Activated naive CD4-positive, alpha-beta T cell treated with anti-CD3 and anti-CD28 coated beads for 36 hours (primary cell): ENCODE measurements around the gene PLXNA1. TPM values are rescaled to one million over a fixed set of nuclear protein-coding genes. Genes with fewer than 3 reads are reported as not detected.

Experiments
- CTCF ChIA-PET: fragments of 350-600 bp; sonication (Branson Sonifier 250); formaldehyde crosslinking; loops from one replicate; lab custom pipeline; 2021; ENCODE audit warnings: antibody characterized with exemption; lab: Charles Lee
- DNase-seq: peaks from one replicate; pipeline ENCODE4 v3.0.0-alpha.2; 2020
- H3K27ac Mint-ChIP-seq: one replicate; pipeline ENCODE4 v1.8.0; 2021; ENCODE audit warnings: mild to moderate bottlenecking, mixed read lengths
- H3K27me3 Mint-ChIP-seq: one replicate; pipeline ENCODE4 v1.8.0; 2021; ENCODE audit warnings: low read depth, mixed read lengths
- H3K36me3 Mint-ChIP-seq: one replicate; pipeline ENCODE4 v1.8.0; 2021; ENCODE audit warnings: low read depth, mixed read lengths
- H3K4me1 Mint-ChIP-seq: one replicate; pipeline ENCODE4 v1.8.0; 2021; ENCODE audit warnings: low read depth, mixed read lengths
- H3K4me3 Mint-ChIP-seq: one replicate; pipeline ENCODE4 v1.8.0; 2021; ENCODE audit warnings: mild to moderate bottlenecking, moderate library complexity, mixed read lengths
- H3K9me3 Mint-ChIP-seq: one replicate; pipeline ENCODE4 v1.8.0; 2021; ENCODE audit warnings: mixed read lengths
- intact Hi-C: fragments of 100-400 bp; cut with micrococcal nuclease; formaldehyde crosslinking; loops from one replicate; pipeline ENCODE4 v1.15.1; 2023
- total RNA-seq, 2 experiments: library from RNA; stranded (reverse); gene quantifications; one replicate each; pipeline ENCODE4 v1.2.3, GENCODE V29; 2021

Gene PLXNA1
- total RNA-seq, 2 experiments from 2014 or later = 5.0 to 5.8 TPM

GRCh38 chr3:126963261-126964190, 19.4 kb upstream of the PLXNA1 start:
- CTCF ChIA-PET = no interaction called here
- no peak overlapping the region for H3K27ac Mint-ChIP-seq
- H3K27me3 Mint-ChIP-seq = no peaks in the 10 kb centered on the region
- H3K4me1 Mint-ChIP-seq = no peaks in the 10 kb centered on the region
- DNase-seq = no peak
- intact Hi-C loops = no loop called here
- no peak overlapping the region for H3K4me3 Mint-ChIP-seq
- peaks cover 6% of the 10 kb centered on the region for H3K36me3 Mint-ChIP-seq
- H3K9me3 Mint-ChIP-seq = no peaks in the 10 kb centered on the region

GRCh38 chr3:126964261-126964660, 18.7 kb upstream of the PLXNA1 start:
- intact Hi-C loops = no loop called here
- Mint-ChIP-seq H3K27ac (no peak overlapping the region), H3K9me3 (no peaks in the 10 kb centered on the region), H3K4me1 (no peaks in the 10 kb centered on the region), H3K4me3 (no peak overlapping the region), H3K36me3 (peaks cover 6% of the 10 kb centered on the region), H3K27me3 (no peaks in the 10 kb centered on the region)
- DNase-seq = no peak
- CTCF ChIA-PET = no interaction called here

GRCh38 chr3:126964950-126965349, 18.0 kb upstream of the PLXNA1 start:
- no peak overlapping the region for H3K27ac Mint-ChIP-seq
- CTCF ChIA-PET = no interaction called here

GRCh38 chr3:126965526-126966080, 17.3 kb upstream of the PLXNA1 start:
- no peak for DNase-seq
- no peaks in the 10 kb centered on the region for H3K4me1 Mint-ChIP-seq
- intact Hi-C loops = no loop called here
- no peaks in the 10 kb centered on the region for H3K9me3 Mint-ChIP-seq
- H3K36me3 Mint-ChIP-seq = peaks cover 2% of the 10 kb centered on the region
- CTCF ChIA-PET = no interaction called here
- H3K27ac Mint-ChIP-seq = no peak overlapping the region
- H3K4me3 Mint-ChIP-seq = no peak overlapping the region
- no peaks in the 10 kb centered on the region for H3K27me3 Mint-ChIP-seq

More at GRCh38 chr3:126964950-126965349, 18.0 kb upstream of the PLXNA1 start:
- H3K4me1 Mint-ChIP-seq = no peaks in the 10 kb centered on the region
- intact Hi-C loops = no loop called here
- H3K9me3 Mint-ChIP-seq = no peaks in the 10 kb centered on the region
- H3K27me3 Mint-ChIP-seq = no peaks in the 10 kb centered on the region
- DNase-seq = no peak
- peaks cover 6% of the 10 kb centered on the region for H3K36me3 Mint-ChIP-seq
- no peak overlapping the region for H3K4me3 Mint-ChIP-seq

- Mint-ChIP-seq H3K4me1 (no peaks in the 10 kb centered on the region), H3K4me3 (no peak overlapping the region), H3K27me3 (no peaks in the 10 kb centered on the region), H3K36me3 (no peaks in the 10 kb centered on the region), H3K9me3 (no peaks in the 10 kb centered on the region), H3K27ac (no peak overlapping the region)
- intact Hi-C loops = no loop called here
- DNase-seq = no peak
- CTCF ChIA-PET = no interaction called here
These were observed 15.5 kb upstream of the PLXNA1 start for GRCh38 chr3:126967386-126967785.

GRCh38 chr3:126968391-126969390, 14.2 kb upstream of the PLXNA1 start:
- CTCF ChIA-PET = no interaction called here
- H3K27ac Mint-ChIP-seq = no peak overlapping the region
- no peaks in the 10 kb centered on the region for H3K4me1 Mint-ChIP-seq
- DNase-seq = no peak
- H3K27me3 Mint-ChIP-seq = no peaks in the 10 kb centered on the region
- no peaks in the 10 kb centered on the region for H3K9me3 Mint-ChIP-seq
- H3K4me3 Mint-ChIP-seq = no peak overlapping the region
- H3K36me3 Mint-ChIP-seq = no peaks in the 10 kb centered on the region
- intact Hi-C loops = no loop called here

- no peak overlapping the region for H3K4me3 Mint-ChIP-seq
- intact Hi-C loops = no loop called here
- CTCF ChIA-PET = interaction anchor here (0.6 kb wide), 1 partner anchor 35 kb away, joined by 3 read pairs; no protein-coding TSS in a partner anchor
- no peaks in the 10 kb centered on the region for H3K4me1 Mint-ChIP-seq
- peaks cover 2% of the 10 kb centered on the region for H3K36me3 Mint-ChIP-seq
- DNase-seq = no peak
- H3K27me3 Mint-ChIP-seq = peaks cover under 1% of the 10 kb centered on the region
- H3K9me3 Mint-ChIP-seq = peaks cover 3% of the 10 kb centered on the region
- H3K27ac Mint-ChIP-seq = no peak overlapping the region
These were observed 13.3 kb upstream of the PLXNA1 start for GRCh38 chr3:126969586-126969985.

GRCh38 chr3:126970101-126970500, 12.8 kb upstream of the PLXNA1 start:
- no peak overlapping the region for H3K4me3 Mint-ChIP-seq
- H3K27me3 Mint-ChIP-seq = peaks cover 1% of the 10 kb centered on the region
- no peak for DNase-seq
- H3K27ac Mint-ChIP-seq = no peak overlapping the region
- H3K9me3 Mint-ChIP-seq = peaks cover 8% of the 10 kb centered on the region
- H3K4me1 Mint-ChIP-seq = no peaks in the 10 kb centered on the region
- intact Hi-C loops = no loop called here
- CTCF ChIA-PET = interaction anchor here (0.6 kb wide), 1 partner anchor 34 kb away, joined by 3 read pairs; no protein-coding TSS in a partner anchor
- H3K36me3 Mint-ChIP-seq = peaks cover 5% of the 10 kb centered on the region

GRCh38 chr3:126970921-126971320, 12.0 kb upstream of the PLXNA1 start:
- H3K36me3 Mint-ChIP-seq = peaks cover 7% of the 10 kb centered on the region
- CTCF ChIA-PET = no interaction called here
- DNase-seq = no peak
- peaks cover 10% of the 10 kb centered on the region for H3K9me3 Mint-ChIP-seq
- H3K27me3 Mint-ChIP-seq = peaks cover 1% of the 10 kb centered on the region
- intact Hi-C loops = no loop called here
- H3K27ac Mint-ChIP-seq = no peak overlapping the region
- H3K4me1 Mint-ChIP-seq = no peaks in the 10 kb centered on the region
- H3K4me3 Mint-ChIP-seq = no peak overlapping the region

GRCh38 chr3:126971891-126972351, 11.0 kb upstream of the PLXNA1 start:
- no peak overlapping the region for H3K27ac Mint-ChIP-seq
- H3K36me3 Mint-ChIP-seq = peaks cover 7% of the 10 kb centered on the region
- peaks cover 1% of the 10 kb centered on the region for H3K27me3 Mint-ChIP-seq
- intact Hi-C loops = no loop called here
- peaks cover 10% of the 10 kb centered on the region for H3K9me3 Mint-ChIP-seq
- H3K4me3 Mint-ChIP-seq = no peak overlapping the region
- no peak for DNase-seq
- no peaks in the 10 kb centered on the region for H3K4me1 Mint-ChIP-seq
- CTCF ChIA-PET = interaction anchor here (0.6 kb wide), 1 partner anchor 10 kb away, joined by 3 read pairs; no protein-coding TSS in a partner anchor

GRCh38 chr3:126972866-126973265, 10.0 kb upstream of the PLXNA1 start:
- no peak for DNase-seq
- H3K4me1 Mint-ChIP-seq = no peaks in the 10 kb centered on the region
- intact Hi-C loops = no loop called here
- CTCF ChIA-PET = interaction anchor here (0.9 kb wide), 1 partner anchor 8 kb away, joined by 3 read pairs; no protein-coding TSS in a partner anchor
- H3K36me3 Mint-ChIP-seq = peaks cover 7% of the 10 kb centered on the region
- peaks cover 1% of the 10 kb centered on the region for H3K27me3 Mint-ChIP-seq
- H3K4me3 Mint-ChIP-seq = no peak overlapping the region
- peaks cover 10% of the 10 kb centered on the region for H3K9me3 Mint-ChIP-seq
- no peak overlapping the region for H3K27ac Mint-ChIP-seq

GRCh38 chr3:126973814-126974213, 9.1 kb upstream of the PLXNA1 start:
- H3K36me3 Mint-ChIP-seq = peaks cover 7% of the 10 kb centered on the region
- H3K4me1 Mint-ChIP-seq = no peaks in the 10 kb centered on the region
- intact Hi-C loops = no loop called here
- peaks cover 5% of the 10 kb centered on the region for H3K27me3 Mint-ChIP-seq
- peaks cover 10% of the 10 kb centered on the region for H3K9me3 Mint-ChIP-seq
- DNase-seq = no peak
- no peak overlapping the region for H3K4me3 Mint-ChIP-seq
- no peak overlapping the region for H3K27ac Mint-ChIP-seq
- CTCF ChIA-PET = interaction anchor here (1.0 kb wide), 1 partner anchor 38 kb away, joined by 3 read pairs; no protein-coding TSS in a partner anchor
